Stimulated activated CD8-positive, alpha-beta memory T cell treated with anti-CD3 and anti-CD28 coated beads, Interleukin-4, amount 100 ng/mL, for 48 hours (primary cell): ENCODE data around the gene WDR91.

Experiments
- DNase-seq: peaks from one replicate; pipeline ENCODE4 v3.0.0-alpha.2; 2020

Gene WDR91

DNA sequence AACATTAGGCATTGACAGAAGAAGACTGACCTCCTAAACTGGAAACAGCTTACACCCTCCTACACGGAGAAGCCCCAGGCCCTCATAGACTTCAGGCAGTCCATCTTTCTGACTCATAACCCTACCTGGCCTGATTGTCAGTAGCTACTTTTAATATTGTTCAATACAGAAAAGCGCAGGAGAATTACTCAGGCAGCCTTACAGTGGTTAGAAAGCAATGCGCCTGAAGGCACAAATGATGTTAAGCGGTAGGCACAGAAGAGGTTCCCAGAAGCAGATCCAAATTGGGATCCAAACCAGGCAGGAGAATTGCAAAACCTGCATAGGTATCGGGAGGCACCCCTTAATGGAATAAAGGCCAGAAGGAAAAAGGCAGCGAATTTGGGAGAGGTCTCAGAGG lies 35.4 kb downstream of the WDR91 start:
- DNase-seq, result no peak

DNA sequence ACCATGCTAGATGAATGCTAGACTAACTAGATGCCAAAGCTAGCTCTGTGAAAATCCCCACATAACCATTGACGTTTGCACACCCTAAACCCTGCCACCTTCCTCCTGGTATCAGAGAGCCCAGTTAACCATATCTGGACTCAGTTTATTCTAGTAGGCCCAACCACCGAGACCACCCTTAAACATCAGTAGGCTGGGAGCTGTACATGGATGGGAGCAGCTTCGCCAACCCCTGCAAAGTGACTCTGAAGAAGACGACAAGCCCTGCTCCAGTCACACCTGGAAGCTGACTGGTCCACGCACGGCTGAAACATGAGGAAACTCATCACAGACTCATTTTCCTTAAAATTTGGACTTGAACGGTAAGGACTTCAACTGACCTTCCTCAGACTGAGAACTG lies 36.4 kb downstream of the WDR91 start:
- no peak for DNase-seq

- peak; percentile 14 for DNase-seq
Observed at GRCh38 chr7:135173916-135174315, 37.4 kb downstream of the WDR91 start.

GRCh38 chr7:135171581-135172291 lies 39.6 kb downstream of the WDR91 start:
- peak; percentile 31 for DNase-seq

DNA sequence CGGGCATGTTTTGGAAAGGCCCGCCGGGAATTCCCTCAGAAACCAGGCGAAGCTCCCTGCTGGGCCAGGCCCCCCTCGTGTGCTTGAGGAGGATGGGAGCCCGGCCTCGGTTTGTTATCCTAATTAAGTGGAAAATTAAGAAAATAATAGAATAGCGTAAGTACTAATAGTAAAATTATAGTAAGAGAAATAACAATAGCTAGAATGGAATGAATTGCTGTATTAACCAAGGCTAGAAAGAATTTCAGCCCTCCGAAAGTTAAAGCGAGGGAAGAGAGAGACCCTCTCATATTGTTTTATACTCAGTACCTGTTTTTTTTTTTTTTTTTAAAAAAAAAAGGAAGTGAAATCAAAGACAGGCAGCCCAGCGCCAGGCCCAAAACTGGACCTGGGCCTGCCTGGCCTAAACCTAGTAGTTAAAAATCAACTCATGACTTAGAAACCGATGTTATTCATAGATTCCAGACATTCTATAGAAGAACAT lies 40.3 kb downstream of the WDR91 start:
- peak; percentile 14 for DNase-seq

- peak; percentile 94 for DNase-seq
Observed at GRCh38 chr7:135170274-135170997, 40.9 kb downstream of the WDR91 start, which contains the start of gene CYREN. Gene CYREN, minus strand, starts transcription at chr7:135170707. Its CDS starts 1,785 bp downstream, at chr7:135168922.

GRCh38 chr7:135169964-135170273 lies 41.4 kb downstream of the WDR91 start:
- no peak for DNase-seq

- DNase-seq, result peak; percentile 82
Observed at GRCh38 chr7:135169141-135169963, 42.0 kb downstream of the WDR91 start.

GRCh38 chr7:135168489-135169140 lies 42.7 kb downstream of the WDR91 start:
- peak; percentile 24 for DNase-seq

- DNase-seq, result peak; percentile 46
Observed at GRCh38 chr7:135168001-135168400, 43.3 kb downstream of the WDR91 start.

GRCh38 chr7:135167365-135167917 lies 43.9 kb downstream of the WDR91 start:
- DNase-seq, result no peak

DNA sequence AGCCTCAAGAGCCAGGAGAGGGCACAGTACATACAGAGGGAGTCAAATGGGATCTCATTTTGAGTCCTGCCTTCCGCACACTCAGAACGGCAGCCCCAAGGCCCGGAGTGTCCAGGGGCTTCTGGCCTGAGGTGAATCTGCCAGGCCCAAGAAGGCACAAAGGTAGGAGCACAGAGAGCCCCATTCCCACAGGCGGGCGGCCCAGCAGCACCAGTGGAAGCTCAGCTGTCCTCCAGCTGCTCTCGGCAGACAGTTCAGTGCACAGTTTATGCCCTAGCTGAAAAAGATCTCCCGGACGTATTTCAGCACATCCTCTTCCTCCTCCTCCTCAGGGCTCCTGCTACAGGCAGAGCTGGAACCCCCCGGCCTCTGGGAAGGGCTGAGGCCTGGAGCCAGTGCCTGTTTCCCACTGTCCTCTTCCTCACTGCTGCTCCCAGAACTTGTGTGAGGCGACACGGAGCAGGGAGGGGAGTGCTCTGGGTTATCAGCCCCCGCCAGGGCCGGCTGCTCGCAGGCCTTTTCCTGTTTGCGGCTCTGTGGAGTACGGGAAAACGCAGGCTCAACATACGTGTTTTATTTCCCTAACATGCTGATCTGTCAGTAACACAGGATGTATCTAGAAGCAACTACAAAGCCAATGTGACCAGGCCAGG lies 44.9 kb downstream of the WDR91 start:
- DNase-seq, result peak; percentile 14

GRCh38 chr7:135165862-135166261 lies 45.5 kb downstream of the WDR91 start:
- DNase-seq, result no peak

GRCh38 chr7:135164357-135165061 lies 46.8 kb downstream of the WDR91 start:
- peak; percentile 21 for DNase-seq

- DNase-seq, result no peak
Observed at GRCh38 chr7:135162382-135163001, 48.8 kb downstream of the WDR91 start.

GRCh38 chr7:135161669-135162068 lies 49.7 kb downstream of the WDR91 start:
- DNase-seq, result no peak

- DNase-seq, result no peak
Observed at GRCh38 chr7:135160858-135161653, 50.3 kb downstream of the WDR91 start.

- no peak for DNase-seq
Observed at GRCh38 chr7:135160098-135160857, 51.0 kb downstream of the WDR91 start.
